GM13976 (cell line): ENCODE data around the gene KCNH1.

Experiments used
- DNase-seq: peaks from one replicate; pipeline ENCODE4 v3.0.0; 2012; ENCODE audit warnings: low spot score
- in situ Hi-C: fragments of 300-500 bp; cut with MboI; formaldehyde crosslinking; loops from one replicate; pipeline ENCODE4 v1.12.0; 2022; ENCODE audit warnings: low sequenced_read_pairs, mixed read lengths, inconsistent platforms; ENCODE audit not compliant: unreplicated experiment
- TF ChIP-seq, protein P1 (sequence below): IDR thresholded peaks from 2 replicates; pipeline ENCODE4 v1.5.1; 2012; ENCODE audit warnings: borderline replicate concordance, mild to moderate bottlenecking; ENCODE audit not compliant: insufficient read depth; ENCODE audit errors: extremely low read depth, missing control alignments, control extremely low read depth

KCNH1 gene

DNA sequence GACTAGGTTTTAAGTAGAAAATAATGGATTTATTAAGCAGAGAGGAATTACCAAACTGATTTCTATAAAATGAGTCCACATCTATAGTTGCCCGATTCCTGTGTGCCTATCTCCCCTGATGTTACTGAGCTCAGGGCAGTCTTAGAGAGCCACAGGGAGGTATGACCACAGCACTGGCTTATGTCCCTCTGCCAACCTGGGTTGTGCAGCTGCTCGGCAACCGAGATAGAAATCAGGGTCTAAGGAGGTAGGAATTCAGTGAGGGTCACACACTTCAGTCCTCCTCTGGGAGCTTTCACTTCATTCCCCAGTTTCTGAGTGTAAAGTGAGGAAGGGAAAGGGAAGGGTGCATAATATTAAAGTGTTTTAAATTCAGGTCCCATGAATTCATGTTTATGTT lies 386.8 kb downstream of the KCNH1 start:
- no peak for DNase-seq
- in situ Hi-C loops: no loop called here
- TF ChIP-seq, protein P1, sequence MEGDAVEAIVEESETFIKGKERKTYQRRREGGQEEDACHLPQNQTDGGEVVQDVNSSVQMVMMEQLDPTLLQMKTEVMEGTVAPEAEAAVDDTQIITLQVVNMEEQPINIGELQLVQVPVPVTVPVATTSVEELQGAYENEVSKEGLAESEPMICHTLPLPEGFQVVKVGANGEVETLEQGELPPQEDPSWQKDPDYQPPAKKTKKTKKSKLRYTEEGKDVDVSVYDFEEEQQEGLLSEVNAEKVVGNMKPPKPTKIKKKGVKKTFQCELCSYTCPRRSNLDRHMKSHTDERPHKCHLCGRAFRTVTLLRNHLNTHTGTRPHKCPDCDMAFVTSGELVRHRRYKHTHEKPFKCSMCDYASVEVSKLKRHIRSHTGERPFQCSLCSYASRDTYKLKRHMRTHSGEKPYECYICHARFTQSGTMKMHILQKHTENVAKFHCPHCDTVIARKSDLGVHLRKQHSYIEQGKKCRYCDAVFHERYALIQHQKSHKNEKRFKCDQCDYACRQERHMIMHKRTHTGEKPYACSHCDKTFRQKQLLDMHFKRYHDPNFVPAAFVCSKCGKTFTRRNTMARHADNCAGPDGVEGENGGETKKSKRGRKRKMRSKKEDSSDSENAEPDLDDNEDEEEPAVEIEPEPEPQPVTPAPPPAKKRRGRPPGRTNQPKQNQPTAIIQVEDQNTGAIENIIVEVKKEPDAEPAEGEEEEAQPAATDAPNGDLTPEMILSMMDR: no peak

GRCh38 chr1:210746024-210746731 lies 387.8 kb downstream of the KCNH1 start:
- TF ChIP-seq, protein P1: no peak
- DNase-seq: no peak
- in situ Hi-C loops: no loop called here

DNA sequence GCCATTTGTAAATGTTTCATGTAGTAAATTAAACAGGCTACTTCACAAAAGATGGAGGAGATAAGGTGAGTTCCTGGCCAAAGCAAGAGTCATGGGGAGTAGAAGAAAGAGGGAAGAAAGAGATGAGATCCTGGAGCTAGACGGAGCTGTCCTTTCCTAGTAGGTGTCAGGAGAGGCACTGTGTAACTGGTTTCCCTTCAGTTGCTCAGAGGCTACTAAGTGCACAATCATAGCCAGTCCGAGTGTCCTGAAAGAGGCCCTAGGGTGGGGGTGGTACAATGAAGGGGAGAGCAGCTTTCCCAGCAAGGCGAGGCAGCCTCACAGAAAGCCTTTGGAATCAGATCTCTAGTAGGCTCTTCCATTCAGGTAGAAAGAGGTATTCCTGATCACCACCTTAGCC lies 390.9 kb downstream of the KCNH1 start:
- in situ Hi-C loops: no loop called here
- no peak for DNase-seq
- TF ChIP-seq, protein P1: no peak

DNA sequence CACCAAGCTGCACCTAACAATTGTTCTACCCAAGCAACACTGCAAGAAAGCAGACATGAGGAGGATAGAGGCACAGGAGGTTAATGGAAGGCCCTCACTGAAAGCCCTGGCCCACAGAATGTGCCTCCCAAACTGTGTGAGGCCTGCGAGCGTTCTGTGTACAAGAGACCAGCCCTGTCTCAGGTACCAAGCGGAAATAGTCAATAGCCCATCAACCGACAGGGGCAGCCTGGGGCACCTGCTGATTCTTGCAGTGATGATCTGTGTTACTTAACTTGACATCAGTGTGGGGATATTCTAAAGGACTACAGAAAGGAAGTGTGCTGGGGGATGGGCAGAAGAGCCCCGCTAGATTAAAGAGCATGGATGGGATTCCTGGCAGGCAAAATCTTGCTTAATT lies 392.4 kb downstream of the KCNH1 start:
- TF ChIP-seq, protein P1: no peak
- no peak for DNase-seq
- in situ Hi-C loops: no loop called here

DNA sequence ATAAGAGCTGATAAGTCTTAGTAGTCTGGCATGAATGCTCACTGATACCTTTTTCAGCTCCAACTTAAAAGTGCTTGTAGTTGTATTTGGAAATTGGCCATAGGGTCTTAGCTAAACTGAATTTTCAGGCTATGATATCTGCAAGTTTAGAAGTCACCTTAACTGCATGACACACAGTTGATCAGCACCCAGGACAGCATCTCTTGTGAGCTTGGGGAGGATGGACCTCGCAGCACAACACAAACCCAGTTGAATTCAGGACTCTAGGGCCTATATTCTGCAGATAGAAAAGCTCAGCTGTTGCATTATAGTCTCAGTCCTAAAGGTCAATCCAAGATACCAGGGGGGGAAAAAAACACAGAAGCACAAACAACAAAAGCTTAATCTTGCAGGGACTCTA lies 394.3 kb downstream of the KCNH1 start:
- no peak for DNase-seq
- TF ChIP-seq, protein P1: no peak
- in situ Hi-C loops: no loop called here

DNA sequence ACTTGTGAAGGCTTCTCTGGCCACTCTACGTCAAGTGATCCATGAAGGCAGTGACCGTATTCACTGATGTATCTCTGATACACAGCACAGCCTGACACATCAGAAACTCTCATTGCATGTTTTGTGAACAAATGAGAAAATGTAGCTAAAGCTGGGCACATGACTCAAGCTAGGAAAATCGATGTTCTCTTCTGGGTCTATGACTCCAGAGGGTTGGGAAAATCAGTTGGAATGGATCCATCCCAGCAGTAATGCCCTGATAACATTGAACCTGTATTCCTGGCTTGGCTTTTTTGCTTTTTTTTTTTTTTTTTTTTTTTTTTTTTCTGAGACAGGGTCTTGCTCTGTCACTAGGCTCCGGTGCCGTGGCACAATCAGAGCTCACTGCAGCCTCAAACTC lies 395.7 kb downstream of the KCNH1 start:
- DNase-seq: no peak
- TF ChIP-seq, protein P1: no peak
- in situ Hi-C loops: no loop called here
